GM19238 (cell line): ENCODE results near the gene PROM2.

Experiments
- DNase-seq: peaks from one replicate; pipeline ENCODE4 v3.0.0; 2011; ENCODE audit warnings: low spot score; ENCODE audit not compliant: insufficient read length

Gene PROM2

DNA sequence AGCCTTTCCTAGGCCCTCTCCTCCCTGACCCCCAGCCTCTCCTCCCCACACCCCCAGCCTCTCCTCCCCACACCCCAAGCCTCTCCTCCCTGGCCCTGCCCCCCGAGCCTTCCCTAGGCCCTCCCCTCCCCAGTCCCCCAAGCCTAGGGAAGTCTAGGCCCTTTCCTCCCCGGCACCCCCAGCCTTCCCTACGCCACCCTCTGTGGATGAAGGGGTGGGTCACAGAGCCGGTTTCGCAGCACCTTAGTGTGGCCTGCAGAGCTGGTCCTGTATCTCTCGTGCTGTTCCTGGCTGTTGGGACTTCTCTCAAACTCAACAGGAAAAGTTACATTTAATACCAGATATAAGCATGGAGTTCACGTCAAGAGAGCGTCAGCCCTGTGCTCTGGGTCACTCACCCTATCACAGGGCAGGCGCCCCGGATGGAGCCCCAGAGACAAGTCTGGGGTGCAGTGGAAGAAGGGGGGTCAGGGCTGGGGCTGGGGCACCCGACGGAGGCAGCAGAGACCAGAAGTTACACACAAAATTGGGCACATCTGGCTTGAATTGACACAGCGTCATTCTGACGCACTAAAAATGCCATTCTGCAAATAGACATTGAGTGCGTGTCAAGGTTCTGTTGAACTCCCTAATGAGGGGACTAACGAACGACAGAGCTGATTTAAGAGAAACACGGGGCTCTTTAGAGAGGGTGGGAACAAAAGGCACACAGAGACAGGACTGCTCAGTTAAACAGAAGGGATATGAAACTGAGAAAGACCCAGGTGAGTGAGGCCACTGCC lies 46.9 kb downstream of the PROM2 start:
- DNase-seq, result no peak

DNA sequence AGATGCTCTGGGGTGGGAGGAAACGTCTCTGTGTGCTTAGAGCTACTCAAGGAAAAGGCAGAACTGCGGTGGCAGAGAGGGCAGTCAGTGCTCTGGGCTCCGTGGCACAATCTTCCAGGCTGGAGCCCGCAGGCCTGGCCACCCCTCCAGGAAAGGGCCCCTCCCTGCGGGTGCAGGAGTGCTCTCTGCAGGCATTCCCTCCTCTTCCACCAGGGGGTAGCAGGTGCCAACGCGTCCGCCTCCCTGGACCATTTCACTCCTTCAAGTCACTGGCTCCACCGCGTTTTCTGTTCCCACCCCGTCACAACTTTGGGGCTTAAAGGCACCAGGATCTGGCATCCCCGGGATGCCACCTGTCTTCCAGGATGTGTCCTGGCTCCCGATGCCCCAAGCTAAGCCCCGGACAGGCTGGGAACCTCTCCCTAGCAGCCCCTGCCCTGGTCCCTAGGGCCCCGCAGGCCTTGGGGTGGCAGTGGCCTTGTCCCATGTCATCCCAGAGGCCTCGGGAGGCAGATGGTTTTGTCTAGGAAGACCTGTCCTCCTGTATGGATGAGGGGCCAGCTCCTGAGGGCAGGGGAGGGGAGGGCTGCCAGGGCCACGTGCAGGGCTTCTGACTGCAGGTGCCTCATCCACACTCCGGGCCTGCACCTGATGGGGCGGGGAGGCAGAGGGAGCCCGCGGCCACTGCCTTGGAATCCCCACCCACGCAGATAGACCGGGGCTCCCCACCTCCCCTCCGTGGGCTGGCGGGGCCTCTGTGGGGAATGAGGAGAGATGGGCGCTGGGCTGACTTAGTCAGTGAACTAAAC lies 49.3 kb downstream of the PROM2 start:
- no peak for DNase-seq

DNA sequence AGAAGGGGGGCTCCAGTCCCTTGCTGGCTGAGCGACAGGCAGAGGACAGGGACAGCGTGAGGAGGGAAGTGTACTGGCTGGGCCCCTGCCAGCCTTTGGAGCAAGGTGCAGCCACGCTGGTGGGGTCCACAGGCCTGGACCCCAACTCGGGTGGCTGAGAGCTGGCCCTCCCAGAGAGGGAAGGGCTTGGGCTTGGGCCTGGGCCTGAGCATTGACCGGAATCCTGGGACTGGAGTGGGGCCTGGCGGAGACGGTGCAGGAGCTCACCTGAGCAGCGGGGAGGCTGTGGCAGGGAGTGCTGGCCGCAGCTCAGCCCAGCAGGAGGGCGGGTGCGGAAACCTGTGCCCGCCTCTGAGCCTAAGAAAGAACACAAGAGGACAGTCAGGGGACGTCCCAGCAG lies 50.8 kb downstream of the PROM2 start:
- no peak for DNase-seq

DNA sequence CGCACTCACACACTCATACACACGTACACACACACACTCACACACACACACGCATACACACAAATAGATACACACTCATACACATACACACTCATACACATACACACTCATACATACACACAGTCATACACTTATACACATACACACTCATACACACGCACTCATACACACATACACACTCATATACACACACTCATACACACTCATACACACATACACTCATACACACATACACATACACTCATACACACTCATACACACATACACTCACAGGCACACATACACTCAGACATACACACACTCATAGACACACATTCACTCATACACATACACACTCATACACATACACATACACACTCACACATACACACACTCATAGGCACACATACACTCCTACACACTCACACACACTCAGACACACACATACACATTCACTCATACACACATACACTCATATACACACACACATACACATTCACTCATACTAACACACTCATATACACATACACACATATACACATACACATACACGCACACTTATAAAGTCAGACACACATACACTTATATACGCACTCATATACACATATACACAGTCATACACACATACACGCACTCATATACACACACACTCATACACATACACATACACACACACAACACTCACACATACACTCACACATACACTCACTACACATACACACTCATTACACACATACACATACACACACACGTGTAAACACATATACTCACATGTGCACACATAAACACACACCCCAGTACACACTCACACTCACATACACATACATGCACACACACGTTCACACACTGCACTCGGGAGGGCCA lies 51.6 kb downstream of the PROM2 start:
- no peak for DNase-seq

DNA sequence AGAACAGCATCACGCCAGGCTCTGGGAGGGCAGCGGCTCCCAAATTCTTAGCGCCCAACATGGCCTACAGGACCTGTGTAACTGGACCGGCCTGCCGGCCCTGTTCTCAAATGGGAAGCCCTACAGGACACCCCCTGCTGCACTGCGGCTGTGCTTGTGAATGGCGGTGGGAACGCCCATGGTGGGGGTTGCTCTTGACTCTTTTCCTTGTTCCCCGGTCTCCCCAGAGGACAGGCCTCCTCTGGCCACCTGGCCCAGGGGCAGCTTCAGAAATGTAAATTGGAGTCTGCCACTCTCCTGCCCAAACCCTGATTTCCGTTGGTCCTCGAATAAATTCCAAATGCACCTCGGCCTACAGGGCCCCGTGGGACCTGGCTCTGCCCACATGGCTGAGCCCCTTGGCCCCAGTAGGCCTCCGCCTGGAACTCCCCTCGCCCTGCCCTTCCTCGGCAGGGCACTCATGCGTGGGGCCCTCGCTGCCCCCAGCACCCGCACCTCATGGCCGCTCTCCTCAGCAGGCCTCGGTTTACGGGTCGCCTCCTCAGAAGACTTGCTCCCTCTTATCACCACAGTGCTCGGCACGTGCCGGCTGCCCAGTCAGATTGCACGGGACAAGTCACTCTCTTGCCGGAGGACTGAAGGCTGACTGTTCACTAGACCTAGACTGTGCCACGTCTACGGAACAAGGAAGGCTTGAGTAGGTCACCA lies 52.3 kb downstream of the PROM2 start:
- DNase-seq, result no peak

DNA sequence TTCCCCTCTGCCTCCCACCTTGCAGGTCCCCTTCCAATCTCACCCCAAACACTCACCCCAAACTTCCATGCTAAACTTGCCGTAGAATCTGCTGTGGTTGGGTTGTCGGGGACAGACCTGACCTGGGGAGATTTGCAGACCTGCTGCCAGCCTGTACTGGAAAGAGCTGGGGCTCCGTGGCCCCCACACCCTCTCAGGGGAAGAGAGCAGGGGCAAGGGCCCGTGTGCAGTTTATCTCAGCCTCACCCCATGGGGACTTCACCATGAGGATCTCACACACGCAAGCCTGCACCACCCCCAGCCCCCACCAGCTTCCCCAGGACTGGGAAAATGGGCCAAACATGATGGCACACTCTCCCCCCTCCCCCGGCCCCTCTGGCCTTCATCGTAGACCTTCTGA lies 53.6 kb downstream of the PROM2 start:
- no peak for DNase-seq

DNA sequence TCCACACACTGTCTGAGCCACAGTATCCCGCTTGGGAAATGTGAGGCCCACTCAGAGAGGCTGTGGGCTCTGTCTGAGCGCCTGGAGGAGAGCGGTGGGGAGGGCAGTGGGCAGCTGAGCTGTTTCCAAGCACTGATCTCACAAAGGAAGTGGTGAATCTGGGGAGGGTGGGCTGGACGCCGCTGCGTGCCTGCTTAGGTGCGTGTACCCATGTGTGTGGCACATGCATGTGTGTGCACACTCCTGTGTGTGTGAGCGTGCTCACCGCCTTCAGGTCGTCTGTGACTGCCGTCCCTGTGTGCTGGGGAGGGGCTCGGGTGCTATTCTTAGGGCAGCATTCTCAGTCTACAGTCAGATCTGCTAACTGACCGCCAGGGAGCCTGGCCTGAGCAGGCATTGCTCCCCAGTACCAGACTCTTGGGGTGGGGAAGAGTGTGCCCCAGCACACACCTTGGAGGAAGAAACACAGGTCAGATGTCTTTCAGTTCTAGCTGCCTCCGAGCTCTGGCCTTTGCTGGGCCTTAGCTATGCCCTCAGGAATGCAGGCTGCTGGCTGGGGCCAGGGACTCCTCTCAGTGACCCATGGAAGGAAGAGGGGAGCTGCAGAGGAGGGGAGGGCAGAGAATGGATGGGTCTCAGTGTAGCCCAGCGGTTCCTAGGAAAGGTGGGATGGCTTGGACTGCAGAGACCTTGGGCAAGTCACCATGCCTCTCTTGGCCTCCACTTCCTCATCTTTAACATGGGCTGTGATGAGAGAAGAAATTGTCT lies 54.3 kb downstream of the PROM2 start:
- no peak for DNase-seq

DNA sequence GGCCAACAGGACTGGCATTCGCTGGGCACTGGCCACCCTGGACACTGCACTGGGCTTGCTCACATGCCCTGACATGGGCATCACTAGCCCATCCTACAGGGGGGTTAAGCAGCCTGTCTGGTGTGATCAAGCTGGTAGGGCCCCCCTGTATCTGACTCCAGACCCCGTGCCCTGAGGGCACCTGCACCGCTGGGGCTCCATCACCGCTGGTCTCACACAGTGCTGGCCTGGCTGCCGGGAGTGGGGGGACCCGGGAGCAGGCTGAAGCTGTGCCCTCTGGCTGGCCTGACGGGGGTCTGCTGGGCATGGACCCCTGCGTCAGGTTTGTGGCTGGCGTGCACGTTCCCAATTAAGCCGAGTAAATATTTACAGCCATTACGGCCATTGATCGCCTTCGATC lies 55.2 kb downstream of the PROM2 start:
- DNase-seq, result no peak

DNA sequence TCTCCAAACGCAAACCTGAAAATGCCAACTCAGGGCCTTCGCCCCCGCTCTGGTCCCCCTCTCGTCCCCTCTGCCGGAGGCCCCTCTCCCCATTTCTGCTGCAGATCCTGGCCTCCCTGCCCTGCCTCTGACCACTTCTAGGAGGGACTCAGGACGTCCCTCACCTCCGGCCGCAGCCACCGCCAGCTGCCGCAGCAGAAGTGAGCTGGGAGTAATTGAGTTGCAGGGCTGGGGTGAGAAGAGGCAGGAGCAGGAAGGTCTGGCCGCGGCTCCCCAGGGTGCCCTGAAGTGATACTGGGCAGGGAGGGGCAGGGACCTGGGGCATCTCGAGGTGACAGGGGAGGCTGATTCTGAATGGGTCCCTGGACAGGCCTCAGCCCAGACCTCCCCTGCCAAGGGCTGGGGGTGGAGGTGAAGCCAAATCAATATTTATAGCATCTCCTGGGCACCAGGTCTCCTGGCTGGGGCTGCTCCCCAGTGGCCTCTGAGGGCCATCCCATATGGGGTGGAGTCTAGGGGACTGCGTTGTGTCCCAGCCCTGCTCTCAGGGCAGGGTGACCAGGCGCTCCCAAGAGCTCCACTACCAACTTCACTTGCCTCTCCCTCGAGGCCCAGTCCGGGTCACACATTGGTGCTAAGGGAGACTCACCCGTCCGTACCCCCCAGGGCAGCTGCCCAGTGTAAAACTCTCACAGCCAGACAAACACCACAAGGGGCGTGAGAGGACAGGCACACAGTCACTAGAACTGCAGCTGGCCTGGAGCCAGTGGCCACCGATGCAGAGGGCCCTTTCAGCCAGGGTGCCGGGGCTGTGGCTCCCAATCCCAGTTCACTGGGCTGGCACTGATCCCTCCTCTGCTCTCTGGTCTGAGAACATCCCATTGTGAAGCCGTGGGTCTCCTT lies 55.9 kb downstream of the PROM2 start:
- no peak for DNase-seq

DNA sequence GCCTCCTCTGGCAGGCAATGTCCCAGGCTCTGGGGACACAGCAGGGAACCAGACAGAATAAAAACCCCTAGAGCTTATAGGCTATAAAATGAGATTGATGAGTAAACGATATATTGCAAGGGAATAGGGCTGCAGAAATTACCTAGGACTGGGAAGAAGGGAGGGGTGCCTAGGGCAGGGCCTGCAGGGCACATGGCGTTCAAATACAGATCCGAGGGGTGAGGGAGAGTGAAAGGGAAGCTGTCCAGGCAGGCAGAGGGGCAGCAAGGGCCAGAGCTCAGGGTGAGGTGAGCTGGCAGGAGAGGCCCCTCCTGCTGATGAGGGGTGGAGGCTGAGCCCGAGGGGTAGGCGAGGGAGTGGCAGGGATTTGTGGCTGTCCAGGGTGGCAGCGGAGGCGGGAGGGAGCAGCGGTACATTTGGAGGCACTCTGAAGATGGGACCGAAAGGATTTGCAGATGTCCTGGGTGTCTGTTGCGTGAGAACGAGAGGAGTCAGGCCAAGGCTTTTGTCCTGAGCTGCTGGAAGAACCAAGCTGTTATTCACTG lies 56.6 kb downstream of the PROM2 start:
- DNase-seq, result no peak

DNA sequence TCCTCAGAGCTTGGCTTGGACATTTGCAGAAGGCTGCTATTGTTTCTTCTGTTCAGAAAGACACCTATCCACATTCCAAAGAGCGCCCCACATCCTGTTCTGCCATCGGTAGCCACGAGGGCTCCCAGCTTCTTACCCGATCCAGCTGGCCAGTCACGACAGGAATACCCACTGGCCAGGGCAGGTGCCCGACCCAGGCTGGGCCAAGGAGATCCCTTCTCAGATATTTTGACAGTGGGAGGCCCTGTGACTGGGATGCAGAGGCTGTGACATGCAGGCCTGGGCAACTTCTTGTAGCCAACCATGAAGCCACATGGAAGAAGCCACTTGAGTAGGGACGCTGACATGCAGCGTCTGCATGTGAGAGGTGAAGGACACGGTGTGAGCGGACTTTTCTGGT lies 57.4 kb downstream of the PROM2 start:
- DNase-seq, result no peak

DNA sequence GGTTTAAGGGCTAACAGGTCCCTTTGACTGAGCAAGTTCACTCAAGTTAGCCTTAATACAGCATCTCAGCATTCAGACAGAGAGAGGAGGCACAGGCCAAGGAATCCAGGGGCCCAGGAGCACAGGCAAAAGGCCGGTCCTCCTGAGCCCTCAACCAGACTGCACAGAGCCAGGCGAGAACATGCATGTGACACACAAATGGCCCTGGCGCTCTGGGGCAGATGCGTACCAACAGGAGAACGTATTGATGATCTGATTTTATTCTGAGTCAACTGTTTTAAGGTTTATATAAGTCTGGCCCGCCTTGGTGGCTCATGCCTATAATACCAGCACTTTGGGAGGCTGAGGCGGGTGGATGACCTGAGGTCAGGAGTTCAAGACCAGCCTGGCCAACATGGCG lies 57.8 kb downstream of the PROM2 start:
- DNase-seq, result no peak

DNA sequence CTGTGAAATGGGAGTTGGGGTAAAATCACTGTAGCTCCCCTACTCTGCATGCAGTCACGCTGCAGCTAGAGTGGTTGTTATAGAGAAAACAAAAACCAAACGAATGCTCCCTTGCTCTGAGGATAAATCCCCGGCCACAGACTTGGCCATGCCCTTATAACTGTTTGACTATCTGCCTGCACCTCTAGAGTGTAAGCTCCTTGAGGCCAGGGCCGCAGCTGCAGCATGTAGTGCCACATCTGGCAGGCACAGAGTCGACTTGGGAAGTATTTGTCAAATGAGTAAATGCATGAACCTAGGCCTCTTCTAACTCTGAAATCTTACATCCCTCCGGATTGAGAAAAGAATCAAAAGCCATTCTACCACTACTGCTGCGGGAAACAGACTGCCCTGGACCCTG lies 58.8 kb downstream of the PROM2 start:
- DNase-seq, result no peak

DNA sequence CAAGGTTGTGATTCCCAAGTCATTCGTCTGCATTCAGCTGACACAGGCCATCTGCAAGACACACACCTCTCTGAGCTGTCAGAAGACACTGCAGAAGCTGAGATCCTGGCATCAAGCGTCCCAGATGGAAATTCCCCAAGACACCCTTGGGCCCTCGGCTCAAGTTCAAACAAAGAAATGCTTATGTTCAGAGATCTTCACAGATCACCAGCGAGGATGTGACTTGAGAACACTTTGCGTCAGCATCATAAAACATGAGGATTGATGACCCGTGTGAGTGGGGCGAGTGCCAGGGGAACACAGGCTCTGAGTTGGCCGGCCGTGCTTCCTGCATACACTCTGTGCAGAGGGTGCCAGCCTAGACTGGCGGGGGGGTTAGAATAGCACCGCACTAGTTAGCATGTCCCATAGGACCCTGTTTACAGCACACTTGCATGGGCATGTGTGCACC lies 59.7 kb downstream of the PROM2 start:
- DNase-seq, result no peak

DNA sequence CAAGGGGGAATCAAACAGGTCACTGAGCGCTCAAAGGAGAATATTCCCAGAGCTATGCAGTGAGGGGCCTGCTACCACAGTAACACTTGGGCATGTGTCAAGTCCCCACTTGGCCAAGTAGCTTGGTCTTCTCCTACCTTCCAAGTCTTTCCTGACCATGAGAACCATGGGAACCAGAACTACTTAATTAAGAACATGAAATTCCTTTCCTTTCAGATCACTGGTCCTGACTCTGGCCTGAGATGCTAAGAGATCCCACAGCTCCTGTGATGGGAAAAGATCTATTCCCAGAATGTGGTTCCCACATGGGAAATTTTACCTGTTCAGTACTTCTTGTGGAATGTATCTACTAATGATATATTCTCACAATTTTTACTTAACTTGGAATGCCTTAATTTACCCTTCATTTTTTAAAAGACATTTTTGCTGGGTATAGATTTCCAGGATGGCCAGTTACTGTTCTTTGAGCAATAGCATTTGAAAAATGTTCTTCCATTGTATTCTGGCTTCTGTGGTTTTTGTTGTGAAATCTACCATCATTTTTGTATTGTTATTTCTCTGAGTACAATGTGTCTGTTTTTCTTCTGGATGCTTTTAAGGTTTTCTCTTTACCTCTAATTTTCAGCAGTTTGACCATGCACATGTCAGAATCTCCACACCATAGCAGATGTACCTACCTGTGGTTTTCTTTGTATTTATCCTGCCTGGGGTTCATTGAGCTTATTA lies 60.8 kb downstream of the PROM2 start:
- no peak for DNase-seq

DNA sequence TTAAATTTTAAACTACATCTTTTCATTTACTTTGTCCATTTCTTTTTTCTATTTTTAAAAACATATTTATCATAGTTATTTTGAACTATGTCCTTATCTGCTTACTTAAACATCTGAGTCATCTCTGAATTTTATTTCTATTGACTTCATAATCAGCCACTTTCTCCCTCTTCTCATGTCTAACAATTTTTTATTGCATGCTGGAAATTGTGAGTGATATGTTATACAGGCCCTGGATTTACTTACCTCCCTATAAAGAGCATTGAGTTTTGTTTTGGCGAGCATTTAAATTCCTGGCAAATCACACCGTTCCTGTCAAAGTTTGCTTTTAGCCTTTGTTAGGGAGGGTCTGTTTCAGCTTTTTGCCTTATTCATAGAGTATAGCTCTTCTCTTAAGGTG lies 62.2 kb downstream of the PROM2 start:
- no peak for DNase-seq

DNA sequence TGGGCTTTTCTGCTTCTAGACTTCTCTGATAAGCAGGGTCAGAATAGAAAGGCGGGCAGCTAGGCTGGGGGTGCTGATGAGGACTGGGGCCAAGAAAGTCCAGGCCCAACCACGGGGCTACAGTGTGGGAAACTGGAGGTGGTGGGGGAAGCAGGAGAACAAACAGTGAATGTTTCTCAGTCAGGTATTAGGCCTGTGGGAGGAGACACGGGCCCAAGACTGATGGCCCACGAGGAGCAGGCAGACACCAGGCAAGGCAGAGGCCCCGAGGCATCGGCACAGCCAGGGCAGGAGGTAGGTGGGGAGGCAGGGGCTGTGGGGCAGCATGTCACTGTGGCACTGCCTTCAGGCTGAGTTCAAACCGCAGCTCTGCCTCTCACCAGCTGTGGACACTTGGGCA lies 63.6 kb downstream of the PROM2 start:
- no peak for DNase-seq
